Breast epithelium (tissue), 3 donors: ENCODE data around the gene COPZ2.

ENCODE experiments used
- POLR2A ChIP-seq: fragments of 450-650 bp; IDR thresholded peaks from one replicate; pipeline ENCODE4 v1.6.1; 2016; ENCODE audit warnings: antibody characterized with exemption, mild to moderate bottlenecking, moderate library complexity
- TF ChIP-seq, protein P1 (sequence below), 3 donors: fragments of 450-650 bp; IDR thresholded peaks; one replicate each; pipeline ENCODE4 v1.5.1; 2016 to 2017; ENCODE audit warnings: antibody characterized with exemption in 3 of 3, mild to moderate bottlenecking in 3 of 3, moderate library complexity in 3 of 3

DNA sequence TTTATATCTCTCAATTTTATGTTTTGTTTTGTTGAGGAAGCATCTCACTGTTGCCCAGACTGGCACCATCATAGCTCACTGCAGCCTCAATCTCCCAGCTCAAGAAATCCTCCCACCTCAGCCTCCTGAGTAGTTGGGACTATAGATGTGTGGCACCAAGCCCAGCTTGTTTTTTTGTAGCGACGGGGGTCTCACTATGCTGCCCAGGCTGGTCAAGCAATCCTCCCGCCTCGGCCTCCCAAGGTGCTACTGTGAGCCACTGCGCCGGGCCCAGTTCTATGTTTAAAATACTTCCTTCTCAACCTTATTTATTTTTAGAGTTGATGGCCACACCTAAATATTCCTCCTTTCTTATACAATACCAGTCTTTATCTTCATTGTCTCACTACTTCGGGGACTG, 8.7 kb upstream of the COPZ2 start:
- TF ChIP-seq, protein P1, sequence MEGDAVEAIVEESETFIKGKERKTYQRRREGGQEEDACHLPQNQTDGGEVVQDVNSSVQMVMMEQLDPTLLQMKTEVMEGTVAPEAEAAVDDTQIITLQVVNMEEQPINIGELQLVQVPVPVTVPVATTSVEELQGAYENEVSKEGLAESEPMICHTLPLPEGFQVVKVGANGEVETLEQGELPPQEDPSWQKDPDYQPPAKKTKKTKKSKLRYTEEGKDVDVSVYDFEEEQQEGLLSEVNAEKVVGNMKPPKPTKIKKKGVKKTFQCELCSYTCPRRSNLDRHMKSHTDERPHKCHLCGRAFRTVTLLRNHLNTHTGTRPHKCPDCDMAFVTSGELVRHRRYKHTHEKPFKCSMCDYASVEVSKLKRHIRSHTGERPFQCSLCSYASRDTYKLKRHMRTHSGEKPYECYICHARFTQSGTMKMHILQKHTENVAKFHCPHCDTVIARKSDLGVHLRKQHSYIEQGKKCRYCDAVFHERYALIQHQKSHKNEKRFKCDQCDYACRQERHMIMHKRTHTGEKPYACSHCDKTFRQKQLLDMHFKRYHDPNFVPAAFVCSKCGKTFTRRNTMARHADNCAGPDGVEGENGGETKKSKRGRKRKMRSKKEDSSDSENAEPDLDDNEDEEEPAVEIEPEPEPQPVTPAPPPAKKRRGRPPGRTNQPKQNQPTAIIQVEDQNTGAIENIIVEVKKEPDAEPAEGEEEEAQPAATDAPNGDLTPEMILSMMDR (IDR thresholded peaks at IDR 0.05): no peak
- TF ChIP-seq POLR2A: no peak
